Measurements from ENCODE around the gene ILF3. TPM values are rescaled to one million over a fixed set of nuclear protein-coding genes. Genes with fewer than 3 reads are reported as not detected.

Gene ILF3
- total and polyA plus RNA-seq, 10 of the 15 experiments (the other 5 are each of a cell fraction or from before 2014, with no cell fraction given): 28.1 to 383 (median 176) TPM

GRCh38 chr19:10620786-10621185 is 33.4 kb upstream of the ILF3 start:
- H3K4me1 ChIP-seq (ENCODE audit: control insufficient read depth, insufficient read depth, low read length): no peaks in the 10 kb centered on the region
- ATAC-seq: no peak
- ChIA-PET CTCF (interaction anchor here (1.0 to 1.8 kb wide), 3 partner anchors 22 to 79 kb away, joined by 3 to 6 read pairs (median 3); no protein-coding TSS in a partner anchor), POLR2A (no interaction called here), SMC1A (ENCODE audit: uncharacterized antibody, unreplicated experiment) (interaction anchor here (1.0 to 1.7 kb wide), 2 partner anchors 16 to 26 kb away, joined by 3 to 4 read pairs; no protein-coding TSS in a partner anchor), RAD21 (ENCODE audit: unreplicated experiment) (interaction anchor here (1.4 kb wide), 1 partner anchor 23 kb away, joined by 3 read pairs; no protein-coding TSS in a partner anchor)
- no peaks in the 10 kb centered on the region for H3K79me2 ChIP-seq (ENCODE audit: control insufficient read depth, insufficient read depth, low read length)
- no peak overlapping the region for H3K9ac ChIP-seq (ENCODE audit: control insufficient read depth, insufficient read depth, low read length)
- no peak for DNase-seq (ENCODE audit: low read depth, low spot score)
- H3K27me3 ChIP-seq (replicated peaks in 1 of 2; ENCODE audit: control insufficient read depth in 2 of 2, insufficient read depth in 2 of 2, low read length in 1 of 2): no peaks in the 10 kb centered on the region
- intact Hi-C loops (cut with micrococcal nuclease; ENCODE audit: unreplicated experiment) (no loop called here), in situ Hi-C loops (cut with MboI) (no loop called here)
- TF ChIP-seq RAD51 (IDR thresholded peaks at IDR 0.05): no peak
- no peak for TF ChIP-seq NBN (IDR thresholded peaks at IDR 0.05)
- no peak for TF ChIP-seq CHD2 (IDR thresholded peaks at IDR 0.05; ENCODE audit: borderline replicate concordance, low read depth, low read length)
- no peak for TF ChIP-seq IRF3 (IDR thresholded peaks at IDR 0.05)
- TF ChIP-seq EZH2 (IDR thresholded peaks at IDR 0.05; ENCODE audit: borderline replicate concordance, control insufficient read depth, low read depth, low read length): no peak
- no peak for TF ChIP-seq KDM1A (IDR thresholded peaks at IDR 0.05; ENCODE audit: borderline replicate concordance)
- TF ChIP-seq RELB (IDR thresholded peaks at IDR 0.05; ENCODE audit: low read depth): no peak
- no peak for TF ChIP-seq IRF5 (IDR thresholded peaks at IDR 0.05; ENCODE audit: borderline replicate concordance)
- no peaks in the 10 kb centered on the region for H4K20me1 ChIP-seq (ENCODE audit: control insufficient read depth, insufficient read depth)
- H3K27ac ChIP-seq (ENCODE audit: control insufficient read depth, insufficient read depth): no peak overlapping the region
- 100% methylated on average over 4 of the region's 4 CpGs for WGBS (ENCODE audit: insufficient coverage, insufficient replicate concordance, low lambda C conversion rate, missing lambda C conversion rate)
- H3K9me3 ChIP-seq (replicated peaks; ENCODE audit: control insufficient read depth, insufficient read depth, low read length): no peaks in the 10 kb centered on the region
- BruUV-seq (replicated peaks): no TSS peak
- no peak overlapping the region for H2AFZ ChIP-seq (ENCODE audit: control insufficient read depth, low read depth, low read length)
- H3K4me2 ChIP-seq (ENCODE audit: control insufficient read depth, insufficient read depth): no peak overlapping the region
- H3K4me3 ChIP-seq: no peak overlapping the region
- peaks cover 0 to 2% of the 10 kb centered on the region in 2 experiments; a peak in 2 of 4 replicates for H3K36me3 ChIP-seq (ENCODE audit: control insufficient read depth in 2 of 2, insufficient read depth in 2 of 2, low read length in 1 of 2)
- no peak for FAIRE-seq
